Thoracic aorta (tissue), 2 donors: ENCODE data around the gene PTOV1. TPM values are rescaled to one million over a fixed set of nuclear protein-coding genes. Genes with fewer than 3 reads are reported as not detected.

Source experiments
- ATAC-seq: fragments of 150-250 bp; one replicate; pipeline ENCODE4 v1.8.0; 2017; ENCODE audit warnings: low read depth; ENCODE audit not compliant: insufficient number of reproducible peaks, low FRiP score
- DNase-seq: peaks from one replicate; pipeline ENCODE4 v3.0.0-alpha.2; 2020; ENCODE audit warnings: low spot score
- H3K27ac ChIP-seq, 2 donors: fragments of 200-600 bp; sonication (generic); 1 replicate in 1 of 2; 2 replicates in 1 of 2; pipeline ENCODE4 v1.5.1; 2016; ENCODE audit warnings: mild to moderate bottlenecking in 2 of 2, moderate library complexity in 2 of 2
- H3K27me3 ChIP-seq: fragments of 200-600 bp; sonication (generic); replicated peaks from 2 replicates; pipeline ENCODE4 v1.6.0; 2016; ENCODE audit warnings: mild to moderate bottlenecking; ENCODE audit not compliant: insufficient read depth
- H3K36me3 ChIP-seq: fragments of 200-600 bp; sonication (generic); one replicate; pipeline ENCODE4 v1.5.1; 2016
- H3K4me1 ChIP-seq, 2 donors: fragments of 200-600 bp; sonication (generic); 1 replicate in 1 of 2; 2 replicates in 1 of 2; pipeline versions ENCODE4 v1.5.1 to v1.6.0; 2016; ENCODE audit warnings: low read depth in 2 of 2, mild to moderate bottlenecking in 1 of 2; ENCODE audit not compliant: control insufficient read depth in 1 of 2
- H3K4me3 ChIP-seq: fragments of 200-600 bp; sonication (generic); 2 replicates; pipeline ENCODE4 v1.5.1; 2016; ENCODE audit warnings: mild to moderate bottlenecking
- H3K9me3 ChIP-seq: fragments of 200-600 bp; sonication (generic); 2 replicates; pipeline ENCODE4 v1.5.1; 2016
- total RNA-seq, 2 donors: library from RNA; depleted of rRNA; stranded (reverse); fragments of >200 nt; gene quantifications; one replicate each; pipeline versions ENCODE4 v1.1.0 to v1.2.3, GENCODE V29; 2016
- TF ChIP-seq, protein P1 (sequence below): fragments of 200-600 bp; sonication (generic); IDR thresholded peaks from one replicate; pipeline ENCODE4 v1.5.1; 2019; ENCODE audit warnings: antibody characterized with exemption

Gene PTOV1
- total RNA-seq, 2 donors from 2014 or later = 62.9 to 72.2 TPM

DNA sequence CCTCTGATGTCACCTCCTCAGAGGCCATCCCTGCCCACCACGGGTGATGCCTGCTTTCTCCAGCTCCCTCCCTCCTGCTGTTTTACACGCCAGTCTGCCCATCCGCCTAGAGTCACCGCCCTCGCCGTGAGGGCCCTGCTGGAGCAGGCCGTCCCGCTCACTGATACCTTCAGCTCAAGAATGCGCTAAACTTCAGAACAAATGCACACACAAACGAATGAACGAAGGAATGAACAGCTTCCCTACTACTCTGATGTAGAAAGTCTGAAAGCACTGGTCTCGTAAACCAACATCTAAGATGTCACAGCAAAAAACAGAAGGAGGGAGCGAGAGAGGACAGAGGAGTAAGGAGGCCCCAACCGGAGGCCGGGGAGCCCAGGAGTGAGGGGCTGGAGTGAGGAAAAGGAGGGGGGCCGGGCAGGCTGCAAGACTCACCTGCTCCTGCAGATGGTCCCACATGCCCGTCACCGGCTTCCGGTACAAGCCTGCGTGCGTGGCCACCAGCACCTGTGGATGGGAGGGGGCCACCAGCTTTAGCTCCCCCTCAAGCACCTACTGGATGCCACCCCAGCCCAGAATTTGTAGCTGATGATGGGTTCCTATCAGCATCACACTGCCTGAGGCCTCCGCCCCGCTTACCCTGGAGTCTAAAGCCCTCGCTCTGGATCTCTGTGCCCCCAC, 12.4 kb downstream of the PTOV1 start:
- ATAC-seq (no peak), DNase-seq (no peak)
- TF ChIP-seq, protein P1, sequence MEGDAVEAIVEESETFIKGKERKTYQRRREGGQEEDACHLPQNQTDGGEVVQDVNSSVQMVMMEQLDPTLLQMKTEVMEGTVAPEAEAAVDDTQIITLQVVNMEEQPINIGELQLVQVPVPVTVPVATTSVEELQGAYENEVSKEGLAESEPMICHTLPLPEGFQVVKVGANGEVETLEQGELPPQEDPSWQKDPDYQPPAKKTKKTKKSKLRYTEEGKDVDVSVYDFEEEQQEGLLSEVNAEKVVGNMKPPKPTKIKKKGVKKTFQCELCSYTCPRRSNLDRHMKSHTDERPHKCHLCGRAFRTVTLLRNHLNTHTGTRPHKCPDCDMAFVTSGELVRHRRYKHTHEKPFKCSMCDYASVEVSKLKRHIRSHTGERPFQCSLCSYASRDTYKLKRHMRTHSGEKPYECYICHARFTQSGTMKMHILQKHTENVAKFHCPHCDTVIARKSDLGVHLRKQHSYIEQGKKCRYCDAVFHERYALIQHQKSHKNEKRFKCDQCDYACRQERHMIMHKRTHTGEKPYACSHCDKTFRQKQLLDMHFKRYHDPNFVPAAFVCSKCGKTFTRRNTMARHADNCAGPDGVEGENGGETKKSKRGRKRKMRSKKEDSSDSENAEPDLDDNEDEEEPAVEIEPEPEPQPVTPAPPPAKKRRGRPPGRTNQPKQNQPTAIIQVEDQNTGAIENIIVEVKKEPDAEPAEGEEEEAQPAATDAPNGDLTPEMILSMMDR = no peak
- Histone ChIP-seq H3K4me3 (no peak overlapping the region), H3K27me3 (no peaks in the 10 kb centered on the region), H3K4me1 (peaks cover 15 to 30% of the 10 kb centered on the region in 2 donors), H3K27ac (no peak overlapping the region), H3K9me3 (no peaks in the 10 kb centered on the region), H3K36me3 (peaks cover 35% of the 10 kb centered on the region)

DNA sequence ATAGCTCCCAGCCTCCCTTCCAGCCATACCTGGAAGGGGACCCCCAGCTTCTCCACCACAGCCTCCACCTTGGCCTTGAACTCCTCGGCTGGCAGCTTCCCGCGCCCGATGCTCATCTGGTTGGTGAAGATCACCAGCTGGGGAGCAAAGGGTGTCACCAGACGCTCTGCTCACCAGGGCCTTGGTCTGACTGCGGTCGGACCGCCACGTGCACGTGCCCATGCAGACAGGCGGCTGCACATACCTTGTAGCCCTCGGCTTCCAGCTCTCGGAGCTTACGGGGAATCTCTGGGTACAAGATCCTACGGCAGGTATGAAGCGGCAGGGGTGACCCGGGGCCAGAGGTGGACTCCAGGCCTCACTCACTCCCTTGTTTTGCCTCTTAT, 13.0 kb downstream of the PTOV1 start:
- DNase-seq (no peak), ATAC-seq (no peak)
- H3K4me3 ChIP-seq = no peak overlapping the region
- H3K9me3 ChIP-seq = no peaks in the 10 kb centered on the region
- no peaks in the 10 kb centered on the region for H3K27me3 ChIP-seq
- peaks cover 30% of the 10 kb centered on the region for H3K36me3 ChIP-seq
- peaks cover 18 to 35% of the 10 kb centered on the region in 2 donors for H3K4me1 ChIP-seq
- TF ChIP-seq, protein P1 = no peak
- no peak overlapping the region for H3K27ac ChIP-seq

DNA sequence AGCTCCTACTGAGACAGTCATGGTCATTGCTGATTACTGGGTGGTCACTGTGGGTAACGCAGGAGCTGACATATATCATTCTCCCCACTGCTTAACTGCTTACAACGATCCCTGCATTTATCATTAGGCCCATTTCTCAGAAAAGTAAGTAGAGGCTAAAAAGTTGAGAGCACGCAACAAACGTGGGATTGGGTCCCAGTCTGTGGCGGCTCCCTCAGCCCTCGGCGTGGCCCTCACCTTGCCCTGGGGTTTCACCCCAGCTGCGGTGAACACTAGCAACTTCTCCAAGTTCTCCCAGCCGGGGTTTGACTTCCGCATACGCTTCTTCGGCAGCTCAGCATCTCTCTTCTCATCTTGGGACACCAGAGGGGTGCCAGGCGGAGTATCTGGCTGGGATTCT, 13.9 kb downstream of the PTOV1 start:
- no peaks in the 10 kb centered on the region for H3K9me3 ChIP-seq
- peaks cover 24% of the 10 kb centered on the region for H3K36me3 ChIP-seq
- H3K27me3 ChIP-seq = no peaks in the 10 kb centered on the region
- H3K4me1 ChIP-seq = peaks cover 18 to 38% of the 10 kb centered on the region in 2 donors
- peak overlapping the region in 1 of 2 donors; percentile 33 for H3K27ac ChIP-seq
- no peak for DNase-seq
- ATAC-seq = no peak
- H3K4me3 ChIP-seq = no peak overlapping the region
- TF ChIP-seq, protein P1 = no peak

DNA sequence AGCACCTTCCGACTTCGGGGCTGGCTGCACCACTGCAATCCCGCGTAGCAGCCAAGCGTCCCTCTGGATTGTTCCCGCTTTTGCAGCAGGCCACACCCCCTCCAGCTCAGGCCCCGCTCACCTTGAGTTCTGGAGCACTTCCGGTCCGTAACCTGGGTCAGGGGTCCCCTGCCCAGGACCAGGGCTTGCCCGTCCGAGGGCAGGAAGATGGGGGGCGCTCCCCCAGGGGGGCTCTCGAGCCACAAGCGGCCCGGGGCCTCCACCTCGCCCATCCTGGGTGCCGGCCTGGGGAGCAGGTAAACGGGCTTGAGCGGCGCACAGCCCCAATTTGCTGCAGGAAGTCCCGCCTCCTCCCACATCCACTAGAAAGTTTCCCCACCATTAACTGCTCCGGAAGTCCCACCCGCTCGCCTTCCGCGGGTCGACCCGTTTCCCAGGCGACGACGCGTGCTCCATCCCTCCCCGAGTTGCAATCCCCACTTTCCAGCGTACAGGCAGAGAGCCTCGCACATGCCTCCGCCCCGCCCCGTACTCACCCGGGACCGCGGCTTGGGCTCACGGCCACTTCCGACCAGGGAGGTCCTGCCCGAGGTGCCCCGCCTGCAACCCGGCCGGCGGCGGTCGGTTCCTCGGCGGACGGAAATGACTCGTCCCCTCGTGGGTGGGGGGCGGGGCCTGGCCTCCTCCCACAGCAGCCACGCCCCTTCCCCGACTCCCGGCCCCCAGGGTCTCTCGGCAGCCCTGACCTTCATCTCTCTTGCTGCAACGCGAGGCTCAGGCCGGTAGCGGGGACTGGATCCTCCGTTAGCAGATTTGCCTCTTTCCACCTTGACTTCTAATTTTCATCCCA, 16.2 kb downstream of the PTOV1 start, which contains the start of gene PNKP:
PNKP (minus strand) TSS at position 644 of the 850 bp plus-strand sequence; CDS start at position 272, 372 bp downstream.
- Histone ChIP-seq H3K36me3 (peaks cover 11% of the 10 kb centered on the region), H3K4me1 (peaks cover 18 to 46% of the 10 kb centered on the region in 2 donors), H3K9me3 (no peaks in the 10 kb centered on the region), H3K27ac (peak within 1 kb of the TSS; percentile 90 to 92), H3K4me3 (peak within 1 kb of the TSS; percentile 82), H3K27me3 (no peaks in the 10 kb centered on the region)
- ATAC-seq = no peak
- TF ChIP-seq, protein P1 = no peak
- peak; percentile 69 for DNase-seq

DNA sequence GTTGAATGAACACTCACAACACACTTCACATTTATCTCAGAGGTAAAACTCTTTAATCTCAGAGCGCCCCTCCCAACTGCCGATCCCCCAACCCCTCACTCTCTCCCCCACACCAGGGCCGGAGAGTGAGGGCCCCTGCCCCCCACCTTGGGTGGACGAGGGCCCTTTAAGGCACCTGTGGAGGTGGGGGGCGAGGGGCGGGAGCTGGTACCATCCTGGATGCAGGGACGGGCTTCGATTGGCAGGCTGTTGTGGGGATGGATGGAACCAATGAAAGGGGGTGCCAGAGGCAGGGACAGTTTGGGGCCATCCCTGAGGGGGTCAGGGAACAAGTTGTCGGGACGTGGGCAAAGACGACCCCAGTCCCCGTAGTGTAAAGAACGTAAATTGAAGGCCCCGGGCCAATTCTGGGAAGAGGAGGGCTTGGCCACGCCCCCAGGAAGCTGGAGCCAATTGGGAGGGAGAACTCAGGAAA, 18.1 kb downstream of the PTOV1 start:
- H3K36me3 ChIP-seq = peaks cover 3% of the 10 kb centered on the region
- H3K4me1 ChIP-seq = peaks cover 18 to 46% of the 10 kb centered on the region in 2 donors
- no peaks in the 10 kb centered on the region for H3K9me3 ChIP-seq
- ATAC-seq (no peak), DNase-seq (no peak)
- TF ChIP-seq, protein P1 = no peak
- H3K4me3 ChIP-seq = peak overlapping the region; percentile 71
- H3K27ac ChIP-seq = peak overlapping the region; percentile 90 to 92
- no peaks in the 10 kb centered on the region for H3K27me3 ChIP-seq
